ENCODE results near the gene ZBTB9. TPM values are rescaled to one million over a fixed set of nuclear protein-coding genes. Genes with fewer than 3 reads are reported as not detected.

Gene ZBTB9
- total RNA-seq, 2 donors from 2014 or later: 18.0 to 20.6 TPM

- no peaks in the 10 kb centered on the region for H3K9me3 Mint-ChIP-seq
Measured at GRCh38 chr6:33420491-33421343, 33.7 kb upstream of the ZBTB9 start.

GRCh38 chr6:33421344-33421643 lies 33.1 kb upstream of the ZBTB9 start:
- peaks cover 4% of the 10 kb centered on the region for H3K4me1 ChIP-seq (ENCODE audit: control insufficient read depth, insufficient read depth, low read length)
- no peaks in the 10 kb centered on the region for H3K9me3 ChIP-seq (ENCODE audit: control insufficient read depth, low read length)
- Mint-ChIP-seq H3K9me3 (no peaks in the 10 kb centered on the region), H3K27me3 (ENCODE audit: insufficient read depth) (no peaks in the 10 kb centered on the region), H3K4me1 (peaks cover 54% of the 10 kb centered on the region), H3K27ac (no peak overlapping the region), H3K4me3 (peak overlapping the region; percentile 97), H3K36me3 (ENCODE audit: low read depth) (peaks cover 22% of the 10 kb centered on the region)
- no peak overlapping the region for H3K27ac ChIP-seq (ENCODE audit: low read depth, low read length)
- TF ChIP-seq CTCF (conservative IDR thresholded peaks at IDR 0.05): no peak
- DNase-seq: no peak
- H3K9ac ChIP-seq (ENCODE audit: extremely low read depth, low read length, poor library complexity, severe bottlenecking): no peak overlapping the region
- H3K4me3 ChIP-seq (ENCODE audit: low read length): peak overlapping the region; percentile 78
- WGBS, 2 experiments (ENCODE audit: insufficient coverage in 1 of 2, insufficient read length in 1 of 2): 88 to 93% methylated on average over 2 of the region's 2 CpGs
- no peaks in the 10 kb centered on the region for H3K27me3 ChIP-seq (ENCODE audit: control insufficient read depth, insufficient read depth, low read length, poor library complexity, severe bottlenecking)
- peaks cover 6% of the 10 kb centered on the region for H3K36me3 ChIP-seq (ENCODE audit: control insufficient read depth, insufficient read depth, low read length)

More at GRCh38 chr6:33420491-33421343, 33.7 kb upstream of the ZBTB9 start:
- no peaks in the 10 kb centered on the region for H3K9me3 ChIP-seq (ENCODE audit: control insufficient read depth, low read length)
- Mint-ChIP-seq H3K27ac (no peak overlapping the region), H3K4me3 (peak overlapping the region; percentile 97), H3K36me3 (ENCODE audit: low read depth) (peaks cover 25% of the 10 kb centered on the region), H3K4me1 (peaks cover 53% of the 10 kb centered on the region), H3K27me3 (ENCODE audit: insufficient read depth) (no peaks in the 10 kb centered on the region)
- H3K4me1 ChIP-seq (ENCODE audit: control insufficient read depth, insufficient read depth, low read length): peaks cover 4% of the 10 kb centered on the region
- no peak for DNase-seq
- peaks cover 11% of the 10 kb centered on the region for H3K36me3 ChIP-seq (ENCODE audit: control insufficient read depth, insufficient read depth, low read length)
- H3K4me3 ChIP-seq (ENCODE audit: low read length): peak overlapping the region; percentile 78
- H3K9ac ChIP-seq (ENCODE audit: extremely low read depth, low read length, poor library complexity, severe bottlenecking): no peak overlapping the region
- peak overlapping the region; percentile 47 for H3K27ac ChIP-seq (ENCODE audit: low read depth, low read length)
- no peak for TF ChIP-seq CTCF (conservative IDR thresholded peaks at IDR 0.05)
- no peaks in the 10 kb centered on the region for H3K27me3 ChIP-seq (ENCODE audit: control insufficient read depth, insufficient read depth, low read length, poor library complexity, severe bottlenecking)
- 62 to 66% methylated on average over 5 to 6 of the region's 6 CpGs for WGBS, 2 experiments (ENCODE audit: insufficient coverage in 1 of 2, insufficient read length in 1 of 2)

GRCh38 chr6:33423777-33424176 lies 30.6 kb upstream of the ZBTB9 start:
- Mint-ChIP-seq H3K36me3 (ENCODE audit: low read depth) (peaks cover 17% of the 10 kb centered on the region), H3K4me1 (peaks cover 52% of the 10 kb centered on the region)
- no peak overlapping the region for H3K27ac ChIP-seq (ENCODE audit: low read depth, low read length)

More at GRCh38 chr6:33423777-33424176, 30.6 kb upstream of the ZBTB9 start:
- H3K27me3 ChIP-seq (ENCODE audit: control insufficient read depth, insufficient read depth, low read length, poor library complexity, severe bottlenecking): no peaks in the 10 kb centered on the region
- no peak overlapping the region for H3K9ac ChIP-seq (ENCODE audit: extremely low read depth, low read length, poor library complexity, severe bottlenecking)
- no peak for DNase-seq
- H3K27me3 Mint-ChIP-seq (ENCODE audit: insufficient read depth): no peaks in the 10 kb centered on the region
- no peak overlapping the region for H3K4me3 ChIP-seq (ENCODE audit: low read length)
- H3K4me1 ChIP-seq (ENCODE audit: control insufficient read depth, insufficient read depth, low read length): peaks cover 4% of the 10 kb centered on the region
- H3K4me3 Mint-ChIP-seq: peak overlapping the region; percentile 86
- H3K36me3 ChIP-seq (ENCODE audit: control insufficient read depth, insufficient read depth, low read length): no peaks in the 10 kb centered on the region
- H3K9me3 Mint-ChIP-seq: no peaks in the 10 kb centered on the region
- no peaks in the 10 kb centered on the region for H3K9me3 ChIP-seq (ENCODE audit: control insufficient read depth, low read length)
- no peak for TF ChIP-seq CTCF (conservative IDR thresholded peaks at IDR 0.05)
- no peak overlapping the region for H3K27ac Mint-ChIP-seq
- WGBS, 2 experiments (ENCODE audit: insufficient coverage in 1 of 2, insufficient read length in 1 of 2): 67 to 87% methylated on average over 1 to 2 of the region's 2 CpGs

Data from endodermal cell (in vitro differentiated cells).